ENCODE measurements around the gene UBA6.
"Not testable (repeated sequence)": the region's sequence is repeated elsewhere in the genome, so short reads cannot be mapped to it uniquely, and the experiment has no call there.

- not testable (repeated sequence) for TF ChIP-seq CTCF (conservative IDR thresholded peaks at IDR 0.05 in 1 of 2, IDR thresholded peaks at IDR 0.05 in 1 of 2; ENCODE audit: low read depth in 1 of 2, low read length in 2 of 2); EZH2 (IDR thresholded peaks at IDR 0.05; ENCODE audit: low read length, missing control alignments)
Measured at GRCh38 chr4:67730511-67730910, 29.6 kb upstream of the UBA6 start.
